Nucleus accumbens (tissue), 56 donors: ENCODE data around the gene TMEM100.
A peak's percentile ranks its signal among the peaks of the same experiment; 100 is the strongest.

ENCODE experiments used
- DNase-seq, 56 donors: peaks; one replicate each; lab custom pipeline; 2025; lab: John Stamatoyannopoulos, UW

The TMEM100 gene

DNA sequence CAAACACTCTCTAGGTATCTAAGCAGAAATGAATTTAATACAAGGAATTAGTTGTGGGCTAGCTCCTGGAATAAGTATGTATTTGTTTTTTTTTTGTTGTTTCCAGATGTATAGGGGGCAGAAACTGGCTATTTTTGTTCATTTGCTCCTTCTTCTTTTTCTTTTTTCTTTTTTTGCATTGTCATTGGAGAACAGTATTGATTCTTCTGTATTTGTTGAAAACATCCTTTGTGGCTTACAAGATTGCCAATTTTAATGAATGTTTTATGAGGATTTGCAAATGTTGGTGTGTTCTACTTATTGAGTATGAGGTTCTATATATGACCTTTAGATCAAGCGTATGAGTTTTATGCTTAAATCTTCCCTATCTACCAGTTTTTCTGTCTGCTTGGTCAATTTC is 22.6 kb upstream of the TMEM100 start:
- no peak for DNase-seq

DNA sequence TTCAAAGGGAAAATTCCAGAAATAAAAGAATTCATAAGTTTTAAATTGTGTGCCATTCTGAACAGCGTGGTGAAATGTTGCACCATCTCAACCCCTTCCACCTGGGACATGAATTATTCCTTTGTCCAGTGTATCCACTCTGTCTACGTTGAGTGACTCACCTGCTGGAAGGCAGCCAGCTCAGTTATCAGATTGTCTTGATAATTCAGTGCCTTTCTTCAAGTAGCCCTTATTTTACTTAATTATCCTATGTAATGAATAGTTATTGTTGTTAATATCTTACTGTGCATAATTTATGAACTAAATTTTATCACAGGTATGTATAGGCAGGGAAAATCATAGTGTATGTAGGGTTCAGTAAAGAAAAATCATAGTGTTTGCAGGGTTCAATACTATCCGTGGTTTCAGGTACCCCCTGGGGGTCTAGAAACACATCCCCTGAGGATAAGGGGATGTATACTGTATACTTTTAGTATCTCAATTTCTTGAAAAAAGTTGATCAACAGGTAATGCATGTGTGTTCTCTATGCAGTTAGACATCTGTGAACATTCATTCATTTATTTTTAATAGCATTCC is 20.5 kb upstream of the TMEM100 start:
- no peak for DNase-seq

DNA sequence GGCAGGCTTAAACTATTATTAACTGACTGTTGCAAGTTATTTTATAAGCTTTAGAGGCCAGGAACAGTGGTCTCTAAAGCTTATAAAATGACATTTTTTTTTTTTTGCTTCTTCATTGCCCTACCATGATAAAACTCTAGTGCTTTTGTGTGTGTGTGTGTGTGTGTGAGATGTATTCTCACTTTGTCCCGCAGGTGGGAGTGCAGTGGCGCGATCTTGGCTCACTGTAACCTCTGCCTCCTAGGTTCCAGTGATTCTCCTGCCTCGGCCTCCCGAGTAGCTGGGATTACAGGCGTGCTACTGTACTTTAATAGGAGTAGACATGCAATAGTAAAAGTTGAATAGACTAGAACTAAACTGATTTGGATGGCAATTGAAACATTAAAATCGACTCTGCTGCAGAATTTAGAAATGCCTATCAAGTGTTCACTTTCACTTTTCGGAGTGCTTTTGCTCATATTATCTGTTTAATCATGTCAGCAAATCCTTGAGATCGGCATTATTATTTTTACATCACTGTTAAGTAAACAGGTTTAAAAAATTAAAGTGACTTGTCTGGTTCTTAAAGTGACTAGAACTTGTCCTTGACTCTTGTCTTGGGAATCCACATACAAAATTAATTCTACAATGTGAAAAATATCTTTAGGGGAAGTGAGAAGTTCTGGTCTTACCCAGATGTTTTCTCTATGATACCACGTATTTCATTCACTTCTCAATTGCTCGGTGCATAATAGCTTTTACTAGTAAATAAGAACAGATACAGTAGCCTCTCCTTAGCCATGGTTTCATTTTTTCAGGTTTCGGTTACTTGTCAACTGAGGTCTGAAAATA is 19.8 kb upstream of the TMEM100 start:
- no peak for DNase-seq

DNA sequence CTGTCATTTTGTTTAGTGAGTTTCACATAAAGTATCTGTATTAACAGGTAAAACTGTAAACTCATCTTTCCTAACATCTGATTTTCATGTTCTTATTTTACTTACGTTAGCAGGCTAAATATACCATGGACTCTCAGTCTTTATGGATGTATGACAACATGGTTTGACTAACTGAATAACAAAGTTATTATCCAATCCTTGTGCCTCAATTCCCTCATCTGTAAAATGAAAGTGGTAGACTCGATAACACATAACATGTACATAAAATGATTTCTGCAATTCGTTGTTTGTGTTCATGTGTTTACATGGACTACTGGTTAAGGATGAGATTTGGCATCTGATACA is 18.7 kb upstream of the TMEM100 start:
- no peak for DNase-seq

DNA sequence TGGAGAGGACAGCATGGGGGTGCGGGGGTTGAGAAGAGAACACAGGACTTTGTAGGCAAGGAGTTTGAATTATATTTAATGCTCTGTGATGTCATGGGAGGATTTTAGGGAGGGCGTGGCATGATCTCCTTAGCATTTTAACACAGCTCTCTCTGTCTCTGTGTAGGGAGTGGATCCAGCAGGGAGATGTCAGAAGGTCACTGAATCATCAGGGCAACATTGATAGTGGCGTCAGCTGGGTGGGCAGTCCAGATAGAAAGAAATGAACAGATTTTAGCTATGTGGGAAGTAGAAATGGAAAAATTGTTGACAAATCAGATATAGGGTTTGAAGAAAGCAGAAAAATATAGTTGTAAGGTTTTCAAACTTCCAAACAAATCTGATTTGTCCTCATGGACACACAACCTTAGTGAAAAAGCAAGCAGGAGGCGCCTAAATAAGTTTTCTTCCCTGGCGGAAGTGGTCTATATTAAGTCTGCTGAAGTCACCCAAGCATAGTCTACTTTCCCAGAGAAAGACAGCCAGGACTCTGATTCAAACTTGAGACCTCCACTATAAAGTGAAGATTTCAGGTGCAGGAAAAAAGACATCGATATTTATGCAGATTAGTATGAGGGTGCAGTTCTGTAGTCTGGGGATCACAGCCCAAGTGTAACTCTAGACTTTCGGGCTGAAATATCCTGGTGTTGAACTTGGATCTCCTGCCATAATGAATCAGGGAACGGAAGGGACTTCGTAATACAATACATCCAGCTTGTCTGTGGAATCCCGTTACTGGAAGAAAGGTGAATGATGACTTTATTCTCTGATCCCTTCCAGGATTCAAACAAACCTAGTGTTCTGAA is 18.1 kb upstream of the TMEM100 start:
- no peak for DNase-seq

DNA sequence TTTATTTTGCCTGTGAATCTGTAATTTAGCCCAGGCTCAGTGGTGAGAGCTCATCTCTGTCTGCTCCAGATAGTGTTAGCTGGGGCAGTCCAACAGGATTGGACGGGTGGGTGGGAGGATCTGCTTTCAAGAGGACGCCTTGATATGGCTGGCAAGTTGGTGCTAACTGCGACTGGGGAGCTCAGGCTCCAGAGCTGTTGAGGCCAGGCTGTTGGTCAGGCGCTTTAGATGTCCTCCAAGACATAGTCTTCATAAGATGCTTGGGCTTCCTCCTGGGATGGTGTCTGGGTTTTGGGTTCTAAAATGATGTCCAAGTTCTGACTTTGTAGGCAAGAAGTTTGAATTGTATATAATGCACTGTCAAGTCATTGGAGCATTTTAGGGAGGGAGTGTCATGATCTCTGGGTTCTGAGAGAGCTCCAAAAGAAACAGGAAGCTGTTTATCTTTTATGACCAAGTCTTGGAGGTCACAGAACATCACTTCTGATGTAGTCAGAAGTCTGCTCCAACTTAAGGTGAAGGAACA is 15.4 kb upstream of the TMEM100 start:
- DNase-seq: no peak

DNA sequence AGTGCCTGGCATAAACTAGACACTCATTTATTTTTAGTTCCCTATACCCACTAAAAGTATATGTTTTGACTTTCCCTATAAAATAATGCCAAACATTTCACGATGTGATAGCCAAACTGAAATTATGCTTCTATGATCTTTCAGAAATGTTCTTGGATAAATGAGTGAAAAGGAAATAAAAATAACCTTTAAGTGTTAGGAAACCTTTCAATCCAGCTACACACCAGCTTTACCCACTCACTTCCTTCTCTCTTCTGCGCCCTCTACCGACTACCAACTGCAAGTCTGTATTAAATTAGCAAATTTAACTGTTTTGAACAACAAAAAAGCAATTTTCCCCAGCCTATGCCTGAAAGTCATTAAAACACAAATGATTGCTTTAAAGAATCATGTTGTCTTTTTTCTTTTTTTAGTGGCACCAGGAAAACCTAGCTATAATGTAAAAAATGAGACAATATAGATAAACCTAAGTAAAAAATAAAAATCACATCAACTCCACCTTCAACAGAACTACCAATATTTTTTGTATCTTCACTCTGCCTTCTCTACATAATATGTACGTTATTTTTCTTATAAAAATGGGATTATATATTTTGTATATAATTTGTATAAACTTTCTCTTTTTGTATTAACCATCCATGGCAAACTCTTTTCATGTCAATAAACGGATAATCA is 13.2 kb upstream of the TMEM100 start:
- DNase-seq: peak in 2 of 56 donors; percentile 6 to 12

DNA sequence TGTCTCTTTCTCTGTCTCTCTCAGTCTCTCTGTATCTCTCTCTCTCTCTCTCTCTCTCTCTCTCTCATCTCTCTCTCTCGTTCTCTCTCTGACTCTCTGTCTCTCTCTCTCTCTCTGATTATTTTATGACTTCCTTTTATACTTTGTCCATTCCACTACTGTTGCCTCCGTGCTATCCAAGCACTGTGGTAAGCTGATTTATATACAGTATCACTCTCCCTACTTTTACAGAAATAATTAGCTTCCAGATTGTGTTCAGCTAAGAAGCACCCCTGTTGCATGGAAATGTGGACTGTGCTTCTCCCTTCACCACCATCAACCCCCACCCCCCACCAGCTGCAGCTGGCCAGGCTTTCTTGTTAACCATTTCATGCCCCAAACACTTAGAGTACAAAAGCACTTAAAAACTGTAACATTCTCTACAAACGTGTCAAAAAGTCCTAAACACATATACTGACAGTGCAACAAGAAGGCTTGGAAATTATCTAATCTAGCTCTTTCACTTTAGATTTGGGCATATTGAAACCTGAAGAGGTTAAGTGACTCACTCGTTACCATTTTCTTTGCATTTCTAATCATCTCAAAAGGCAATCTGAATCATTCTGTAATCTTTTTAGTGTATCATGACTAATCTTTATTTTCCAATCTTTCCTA is 11.6 kb upstream of the TMEM100 start:
- no peak for DNase-seq

DNA sequence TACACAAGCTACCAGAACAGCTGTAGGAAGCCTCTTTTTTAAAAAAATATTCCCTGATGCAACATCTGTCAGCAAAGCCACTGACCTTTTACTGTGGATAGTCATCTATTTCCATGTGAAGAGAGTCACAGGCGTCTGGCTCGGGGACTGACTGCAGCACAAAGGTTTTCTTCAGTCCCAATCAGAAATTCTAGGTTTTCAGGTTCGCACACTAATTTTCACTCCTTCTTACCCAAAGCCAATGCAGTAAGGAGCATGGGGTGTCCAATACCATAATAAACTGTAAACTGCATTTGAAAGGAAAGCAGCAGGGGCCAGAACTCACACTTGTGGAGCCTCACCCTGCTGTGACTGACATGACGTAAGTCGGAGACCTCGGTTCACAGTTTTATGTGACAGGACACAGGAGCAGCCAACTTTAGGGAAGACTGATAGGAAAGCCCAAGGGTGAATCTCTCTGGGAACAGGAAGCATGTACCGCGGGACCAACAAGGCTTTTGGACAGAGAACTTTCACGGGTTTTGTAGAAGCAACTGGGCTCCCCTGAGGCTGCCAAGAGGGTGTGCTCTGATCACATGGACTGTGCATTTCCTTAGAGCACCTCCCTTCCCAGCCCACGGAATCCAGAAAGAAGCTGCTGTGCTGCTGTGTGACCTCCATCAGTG is 9.1 kb upstream of the TMEM100 start:
- peak in 24 of 56 donors; percentile 8 to 53 (median 19) for DNase-seq

DNA sequence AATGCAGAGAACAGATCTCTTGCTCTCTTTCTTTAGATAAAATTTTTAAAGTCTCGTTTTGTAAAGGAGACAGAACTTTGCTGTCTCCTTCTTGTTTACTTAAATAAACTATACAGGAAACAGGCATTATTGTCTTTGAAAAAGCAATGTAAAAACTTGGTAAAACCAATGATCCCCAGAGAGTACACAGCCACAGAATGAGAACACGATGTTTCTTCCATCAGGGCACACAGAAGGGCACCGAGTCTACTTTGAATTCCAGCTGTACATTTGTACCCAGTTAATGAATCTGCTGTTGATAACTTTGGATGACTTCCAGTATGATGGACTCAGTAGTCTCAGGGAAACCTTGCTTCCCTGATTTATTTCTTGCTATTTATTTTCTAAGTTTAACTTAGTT is 8.1 kb upstream of the TMEM100 start:
- DNase-seq: no peak

DNA sequence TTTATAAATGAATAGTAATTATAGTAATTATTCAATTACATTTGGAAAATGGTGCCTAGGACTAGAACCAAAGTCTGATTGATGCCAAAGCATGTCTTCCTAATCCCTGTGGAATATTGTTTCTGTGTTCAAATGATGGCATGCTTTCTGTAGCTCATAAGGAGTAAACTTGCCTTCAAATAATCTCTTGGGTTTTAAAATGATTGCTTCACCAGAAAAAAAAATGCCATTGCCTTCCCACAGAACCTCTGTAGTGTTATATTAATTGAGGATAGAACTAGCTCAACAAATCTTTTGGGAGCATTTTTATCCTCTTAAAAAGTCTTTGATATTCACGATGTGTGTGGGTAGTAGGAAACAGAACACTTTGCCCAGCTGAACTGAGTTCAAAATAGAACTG is 7.7 kb upstream of the TMEM100 start:
- no peak for DNase-seq

DNA sequence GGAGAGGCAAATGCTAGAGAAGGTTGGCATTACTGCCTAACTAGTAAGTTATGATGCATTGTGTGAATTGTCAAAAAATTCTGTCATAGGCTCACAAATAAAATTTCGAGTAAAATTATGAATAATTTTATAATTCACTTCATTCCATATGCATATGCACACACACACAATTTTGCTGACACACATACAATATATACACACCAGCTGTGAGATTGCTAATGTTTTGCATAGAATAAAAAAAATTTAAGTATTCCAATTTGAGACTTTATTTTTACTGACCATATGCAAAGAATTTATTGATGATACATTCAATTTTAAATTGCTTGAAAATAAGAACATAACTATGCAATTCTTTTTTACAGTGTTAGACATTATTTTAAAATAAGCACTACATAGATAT is 6.8 kb upstream of the TMEM100 start:
- no peak for DNase-seq

DNA sequence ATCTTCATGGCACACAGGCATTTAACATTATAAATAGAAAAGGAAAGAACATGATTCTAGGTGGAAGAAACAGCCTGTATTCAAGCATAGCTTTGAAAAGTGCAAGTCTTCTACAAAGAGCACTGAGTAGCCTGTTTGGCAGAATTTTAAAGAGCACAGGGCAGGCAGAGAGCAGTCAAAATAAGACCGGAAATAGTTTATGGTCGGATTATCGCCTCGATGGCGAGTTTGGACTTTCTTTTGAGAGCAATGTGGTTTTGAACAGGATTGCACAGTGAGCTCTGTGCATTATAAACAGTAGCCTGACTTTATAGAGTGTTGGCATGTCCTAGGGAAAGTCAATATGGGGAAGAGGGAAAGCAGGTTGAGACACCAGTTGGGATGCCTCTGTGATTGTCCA is 6.2 kb upstream of the TMEM100 start:
- no peak for DNase-seq

DNA sequence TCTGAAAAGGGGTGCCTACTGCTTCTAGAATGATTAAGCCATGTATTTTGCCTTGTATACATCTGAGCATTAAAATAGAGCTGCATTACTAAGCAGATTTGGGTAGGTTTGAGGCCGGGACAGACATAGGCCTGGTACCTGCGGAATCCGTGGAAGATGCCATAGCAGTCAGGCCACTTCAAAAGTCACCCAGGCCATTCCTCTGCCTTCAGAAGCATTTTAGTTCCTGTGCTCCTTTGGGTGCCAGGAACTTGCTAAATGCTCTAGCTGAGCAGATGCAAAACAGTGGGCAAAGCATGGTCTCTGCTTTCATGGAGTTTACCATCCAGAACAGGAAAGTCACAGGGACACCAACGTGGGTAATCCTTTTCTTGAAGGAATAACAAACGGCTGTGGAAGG is 5.7 kb upstream of the TMEM100 start:
- no peak for DNase-seq

DNA sequence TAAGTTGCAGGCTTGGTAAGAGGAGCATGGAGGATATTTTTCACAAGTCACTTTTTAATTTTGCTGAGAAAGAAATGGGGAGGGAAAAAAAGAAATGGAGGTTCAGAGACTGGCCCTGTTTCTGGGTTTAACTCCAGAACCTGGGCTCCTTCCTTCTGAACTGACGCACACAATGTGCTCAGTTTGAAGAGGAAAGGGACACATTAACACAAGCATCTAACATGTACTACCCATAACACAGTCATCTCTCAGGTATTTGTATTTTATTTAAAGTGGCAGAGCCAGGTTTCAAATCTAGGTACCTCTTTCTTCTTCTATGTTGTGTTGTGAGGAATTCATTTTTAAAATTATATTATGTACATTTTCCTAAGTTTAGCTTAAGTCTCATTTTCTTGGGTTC is 5.3 kb upstream of the TMEM100 start:
- DNase-seq: no peak

DNA sequence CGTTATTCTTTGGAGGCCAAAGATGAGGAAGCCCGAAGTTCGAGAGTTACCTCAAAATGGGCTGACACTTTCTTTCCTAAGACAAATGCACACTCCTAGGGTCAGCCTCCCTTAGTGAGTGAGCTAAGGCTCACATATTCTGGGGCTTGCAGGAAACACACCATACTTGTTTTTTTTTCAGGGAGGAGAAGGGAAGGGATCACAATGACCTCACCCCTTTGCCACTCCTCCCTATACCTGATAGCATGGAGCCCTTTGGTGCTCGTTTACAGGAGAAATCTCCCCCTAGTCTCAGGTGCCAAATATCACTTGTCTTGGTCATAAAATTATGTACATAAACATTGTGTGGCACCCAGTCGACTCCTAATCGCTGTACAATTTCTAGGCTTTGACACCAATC is 4.6 kb upstream of the TMEM100 start:
- no peak for DNase-seq

DNA sequence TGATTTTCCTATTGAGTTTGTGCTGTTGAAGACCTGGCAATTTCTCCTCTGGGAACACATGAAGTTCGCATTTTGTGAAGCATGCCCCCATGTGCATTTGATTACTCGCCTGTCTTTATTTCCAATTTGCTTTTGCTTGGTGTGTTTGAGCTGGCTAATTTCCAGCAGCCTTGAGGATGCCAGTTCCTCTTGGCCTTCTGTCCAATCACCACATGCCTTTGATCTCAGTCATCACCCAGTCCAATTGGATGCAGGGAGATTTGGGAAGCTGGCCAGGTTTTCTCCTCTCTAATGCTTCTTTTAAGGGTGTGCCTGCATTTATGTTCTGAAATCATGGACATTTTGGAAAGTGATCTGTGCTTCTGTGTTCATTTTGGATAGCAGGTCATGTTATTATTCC is 3.8 kb upstream of the TMEM100 start:
- DNase-seq: peak in 5 of 56 donors; percentile 17 to 60 (median 24)

DNA sequence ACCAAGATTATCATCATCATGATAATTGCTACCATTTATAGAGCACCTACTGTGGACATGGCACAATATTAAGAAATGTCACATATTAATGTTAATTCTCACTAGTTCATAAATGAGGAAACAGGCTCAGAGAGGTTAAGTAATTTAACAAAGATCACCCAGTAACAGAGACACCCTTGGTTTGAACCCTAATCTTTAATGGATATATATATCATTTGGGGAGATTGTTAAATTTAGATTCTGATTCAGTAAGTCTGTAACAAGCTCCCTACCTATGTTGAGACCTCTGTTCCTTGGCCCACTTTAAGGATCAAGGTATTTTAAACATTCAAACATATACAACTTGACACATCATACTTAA is 804 bp upstream of the TMEM100 start:
- no peak for DNase-seq

DNA sequence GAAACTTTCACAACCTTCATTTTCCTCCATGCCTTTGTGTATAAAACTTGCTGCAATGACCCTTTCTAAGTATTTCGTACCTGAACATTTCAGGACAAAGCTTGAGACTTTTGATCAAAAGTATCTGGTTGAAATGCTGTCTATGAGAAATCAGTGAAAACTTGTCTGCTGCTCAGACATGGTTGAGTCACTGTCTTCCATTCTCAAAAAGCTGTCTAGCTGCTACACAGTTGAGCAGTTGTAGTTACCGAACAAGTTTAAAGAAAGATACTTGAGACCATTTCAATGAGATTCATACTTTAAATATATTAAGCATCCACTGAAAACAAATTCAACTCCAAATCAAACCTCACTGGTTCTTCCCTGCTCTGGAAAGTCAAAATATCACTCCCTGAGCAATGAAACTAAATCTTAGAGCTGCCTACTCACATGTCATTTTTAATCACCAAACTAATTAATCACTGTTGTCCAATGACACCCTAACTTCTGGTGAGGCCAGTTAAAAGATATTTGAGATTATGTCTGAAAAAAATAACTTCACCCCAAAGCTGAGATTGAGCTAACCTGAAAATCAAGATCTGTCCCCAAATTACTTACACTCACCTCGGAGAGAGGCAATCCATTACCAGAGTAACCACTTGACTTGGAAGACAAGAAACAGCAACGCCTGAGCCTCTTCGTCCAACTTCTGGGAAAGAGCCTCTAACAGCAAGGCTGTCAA is 488 bp downstream of the TMEM100 start:
- DNase-seq: no peak
